HepG2 (cell line): Measurements from ENCODE around the gene AGXT. TPM values are rescaled to one million over a fixed set of nuclear protein-coding genes. Genes with fewer than 3 reads are reported as not detected.

Experiments used
- ARNTL ChIP-seq: sonication (generic); formaldehyde crosslinking; IDR thresholded peaks from 2 replicates; pipeline ENCODE4 v1.4.0; 2020; ENCODE audit warnings: mild to moderate bottlenecking, missing genetic modification reagents
- ATF7-NPFF ChIP-seq: sonication (generic); formaldehyde crosslinking; IDR thresholded peaks from 2 replicates; pipeline ENCODE4 v1.8.1; 2023; ENCODE audit warnings: mild to moderate bottlenecking, low read depth, missing genetic modification reagents, moderate library complexity
- DNMT1 ChIP-seq: sonication (generic); formaldehyde crosslinking; IDR thresholded peaks from 2 replicates; pipeline ENCODE4 v1.5.1; 2020; ENCODE audit warnings: mild to moderate bottlenecking, missing genetic modification reagents
- ELK4 ChIP-seq: sonication (generic); formaldehyde crosslinking; IDR thresholded peaks from 2 replicates; pipeline ENCODE4 v1.9.0; 2021; ENCODE audit warnings: missing genetic modification reagents, borderline replicate concordance
- FOXP1 ChIP-seq, 2 experiments: fragments of 450-650 bp in 1 of 2; IDR thresholded peaks; 2 replicates each; pipeline ENCODE4 v1.6.1; 2017 to 2018; ENCODE audit warnings: antibody characterized with exemption in 1 of 2
- GATAD1 ChIP-seq: IDR thresholded peaks from 2 replicates; pipeline ENCODE4 v1.6.1; 2016; ENCODE audit warnings: missing genetic modification reagents, missing compliant biosample characterization
- HIVEP1 ChIP-seq: sonication (generic); formaldehyde crosslinking; IDR thresholded peaks from 2 replicates; pipeline ENCODE4 v1.4.0; 2020; ENCODE audit warnings: mild to moderate bottlenecking, missing genetic modification reagents
- LCORL ChIP-seq, 2 experiments: fragments of 450-650 bp in 1 of 2; sonication (generic) in 1 of 2; formaldehyde crosslinking in 1 of 2; IDR thresholded peaks; 2 replicates each; pipeline versions ENCODE4 v1.5.0 to v1.6.1; 2017 to 2020; ENCODE audit warnings: antibody characterized with exemption in 1 of 2, missing genetic modification reagents in 1 of 2
- MBD4 ChIP-seq: IDR thresholded peaks from 2 replicates; pipeline ENCODE4 v1.6.1; 2012; ENCODE audit warnings: low read length, inconsistent platforms, borderline replicate concordance
- MYC ChIP-seq: sonication (generic); formaldehyde crosslinking; IDR thresholded peaks from 2 replicates; pipeline ENCODE4 v1.9.0; 2021; ENCODE audit warnings: missing genetic modification reagents, borderline replicate concordance
- NCOR1 ChIP-seq: fragments of 200-600 bp; sonication (generic); IDR thresholded peaks from 2 replicates; pipeline ENCODE4 v1.7.0; 2017; ENCODE audit warnings: antibody characterized with exemption, low read length, borderline replicate concordance
- NR2C2 ChIP-seq: sonication (generic); formaldehyde crosslinking; IDR thresholded peaks from 2 replicates; pipeline ENCODE4 v1.4.0; 2020; ENCODE audit warnings: missing genetic modification reagents, mild to moderate bottlenecking, moderate library complexity, borderline replicate concordance
- NR3C1 ChIP-seq: sonication (generic); formaldehyde crosslinking; IDR thresholded peaks from 2 replicates; pipeline ENCODE4 v1.4.0; 2020; ENCODE audit warnings: missing genetic modification reagents
- PHF21A ChIP-seq: sonication (generic); formaldehyde crosslinking; IDR thresholded peaks from 2 replicates; pipeline ENCODE4 v1.5.0; 2020; ENCODE audit warnings: mild to moderate bottlenecking, missing genetic modification reagents
- SKI ChIP-seq: fragments of 450-650 bp; IDR thresholded peaks from one replicate; pipeline ENCODE4 v1.6.1; 2018; ENCODE audit warnings: mild to moderate bottlenecking; ENCODE audit not compliant: partially characterized antibody
- TSC22D2 ChIP-seq: sonication (generic); formaldehyde crosslinking; IDR thresholded peaks from 2 replicates; pipeline ENCODE4 v1.5.1; 2020; ENCODE audit warnings: missing genetic modification reagents, mild to moderate bottlenecking, borderline replicate concordance
- ZBTB43 ChIP-seq: sonication (generic); formaldehyde crosslinking; conservative IDR thresholded peaks from 2 replicates; pipeline ENCODE4 v1.4.0; 2020; ENCODE audit warnings: missing genetic modification reagents
- ZEB1 ChIP-seq: IDR thresholded peaks from 2 replicates; pipeline ENCODE4 v1.6.1; 2012; ENCODE audit warnings: mild to moderate bottlenecking, low read depth, inconsistent platforms; ENCODE audit not compliant: insufficient replicate concordance
- ZNF326 ChIP-seq: sonication (generic); formaldehyde crosslinking; IDR thresholded peaks from 2 replicates; pipeline ENCODE4 v1.4.0; 2020; ENCODE audit warnings: missing genetic modification reagents, borderline replicate concordance
- ZNF510 ChIP-seq: sonication (generic); formaldehyde crosslinking; IDR thresholded peaks from 2 replicates; pipeline ENCODE4 v1.4.0; 2020; ENCODE audit warnings: low read depth, mild to moderate bottlenecking, missing genetic modification reagents
- ZNF546 ChIP-seq: sonication (generic); formaldehyde crosslinking; conservative IDR thresholded peaks from 2 replicates; pipeline ENCODE4 v1.8.1; 2023; ENCODE audit warnings: mild to moderate bottlenecking, missing genetic modification reagents
- ZNF670 ChIP-seq: sonication (generic); formaldehyde crosslinking; IDR thresholded peaks from 2 replicates; pipeline ENCODE4 v1.8.0; 2022; ENCODE audit warnings: mild to moderate bottlenecking, missing genetic modification reagents, borderline replicate concordance
- ZNF674 ChIP-seq: sonication (generic); formaldehyde crosslinking; IDR thresholded peaks from 2 replicates; pipeline ENCODE4 v1.5.0; 2020; ENCODE audit warnings: low read depth, mild to moderate bottlenecking, missing genetic modification reagents
- ZSCAN31 ChIP-seq: sonication (generic); formaldehyde crosslinking; IDR thresholded peaks from 2 replicates; pipeline ENCODE4 v1.5.0; 2020; ENCODE audit warnings: low read depth, mild to moderate bottlenecking, missing genetic modification reagents
- ZXDC ChIP-seq: sonication (generic); formaldehyde crosslinking; IDR thresholded peaks from 2 replicates; pipeline ENCODE4 v1.5.0; 2020; ENCODE audit warnings: mild to moderate bottlenecking, missing genetic modification reagents
- polyA plus RNA-seq, 8 experiments: library from polyadenylated mRNA; depleted of rRNA in 3 of 8; stranded (reverse) in 7 of 8; unstranded in 1 of 8; fragments of >200 nt; fragmentation: Illumina TruSeq in 4 of 8; extraction: Trizol in 4 of 8; gene quantifications; 2 replicates each; pipeline versions ENCODE4 v1.2.1 to v1.2.3, GENCODE V29; 2011 to 2016; ENCODE audit warnings: low read depth in 4 of 8, missing spikeins in 1 of 8, mixed read lengths in 1 of 8; ENCODE audit not compliant: insufficient read depth in 1 of 8
- total RNA-seq, 5 experiments: library from RNA; depleted of rRNA; stranded (reverse); fragments of >200 nt; fragmentation: Illumina TruSeq; extraction: Trizol; gene quantifications; 2 replicates each; pipeline ENCODE4 v1.2.3, GENCODE V29; 2016; ENCODE audit warnings: low read depth in 1 of 5

Gene AGXT
- total and polyA plus RNA-seq, 2 of the 13 experiments (the other 11 are each of a cell fraction or from before 2014, with no cell fraction given): 41.9 to 96.1 TPM

DNA sequence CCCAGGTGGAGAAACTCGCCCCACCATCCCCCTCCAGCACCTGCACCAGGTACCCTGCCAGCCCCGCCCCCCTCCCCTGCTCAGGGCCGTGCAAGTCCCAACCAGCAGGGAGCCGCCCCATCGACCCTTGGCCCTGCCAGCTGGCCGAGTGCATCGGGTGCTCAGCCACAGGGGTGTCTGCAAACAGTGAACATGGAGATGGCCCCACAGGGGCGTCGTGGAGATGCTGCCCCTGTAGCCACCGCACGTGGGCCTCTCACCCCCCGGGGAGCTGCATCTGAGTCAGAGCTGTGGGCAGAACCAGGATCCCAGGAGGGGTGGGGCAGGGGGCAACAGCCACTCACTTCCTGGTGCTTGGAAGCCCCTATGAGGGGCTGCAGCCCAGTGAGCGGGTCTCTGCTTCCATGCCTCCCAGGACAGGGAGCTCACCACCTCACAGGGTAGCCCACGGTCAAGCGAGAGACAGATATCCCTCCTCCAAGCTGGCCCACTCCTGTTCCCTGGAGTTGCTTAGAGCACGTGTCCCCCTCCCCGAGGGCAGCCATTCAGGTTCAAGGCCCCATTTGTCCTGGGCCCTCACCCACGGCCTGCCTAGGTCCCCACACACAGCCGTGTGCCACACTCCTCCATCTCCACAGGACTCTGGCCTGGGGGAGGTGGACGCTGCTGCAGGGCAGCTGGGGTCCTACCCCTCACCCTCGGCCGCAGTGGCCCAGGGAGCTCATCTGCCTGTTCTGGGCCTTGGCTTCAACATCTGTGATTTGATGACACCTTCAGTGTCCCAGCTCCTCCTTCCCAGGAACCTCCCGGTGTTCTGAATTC, 28.5 kb downstream of the AGXT start (continued):
- TF ChIP-seq ZNF674 (CRISPR knock-in tag) (no peak), NR3C1 (CRISPR knock-in tag) (no peak), HIVEP1 (CRISPR knock-in tag) (0 out of 2 replicates have a peak, but pooled peaks have one; percentile 5), SKI (no peak), ZEB1 (peak; percentile 72), ZNF546 (0 out of 2 replicates have a peak, but pooled peaks have one; percentile 31), GATAD1 (CRISPR knock-in tag) (0 out of 2 replicates have a peak, but pooled peaks have one; percentile 23), FOXP1 (IDR thresholded peaks at IDR 0.05) (no peak), FOXP1 (CRISPR knock-in tag; IDR thresholded peaks at IDR 0.05) (no peak), ELK4 (CRISPR knock-in tag) (no peak), NR2C2 (CRISPR knock-in tag) (peak; percentile 85), ZXDC (CRISPR knock-in tag) (no peak), NCOR1 (no peak), MBD4 (no peak), ZSCAN31 (CRISPR knock-in tag) (0 out of 2 replicates have a peak, but pooled peaks have one; percentile 29), ZNF510 (CRISPR knock-in tag) (no peak), ATF7-NPFF (CRISPR knock-in tag) (peak; percentile 58; the same call in 1 of the 2 replicates), ZNF670 (CRISPR knock-in tag) (no peak), ZBTB43 (CRISPR knock-in tag) (no peak), ZNF326 (CRISPR knock-in tag) (no peak), LCORL (IDR thresholded peaks at IDR 0.05) (no peak), LCORL (CRISPR knock-in tag; IDR thresholded peaks at IDR 0.05) (peak; percentile 80; the same call in 1 of the 2 replicates), TSC22D2 (no peak), MYC (CRISPR knock-in tag) (peak; percentile 54; the same call in 1 of the 2 replicates), DNMT1 (CRISPR knock-in tag) (no peak; the same call in 1 of the 2 replicates), PHF21A (CRISPR knock-in tag) (no peak), ARNTL (CRISPR knock-in tag) (peak; percentile 88)
